H9 (cell line): ENCODE measurements around the gene UNC79. TPM values are rescaled to one million over a fixed set of nuclear protein-coding genes. Genes with fewer than 3 reads are reported as not detected.

Experiments
- DNase-seq: peaks from one replicate; pipeline ENCODE4 v3.0.0-alpha.2; 2017
- H2AFZ ChIP-seq: one replicate; pipeline ENCODE4 v1.6.1; 2013; ENCODE audit warnings: mild to moderate bottlenecking, low read length, control low read depth, moderate library complexity
- H2AK5ac ChIP-seq: 2 replicates; pipeline ENCODE4 v1.6.1; 2013; ENCODE audit warnings: low read length, control low read depth, mixed read lengths; ENCODE audit not compliant: insufficient read length
- H2BK120ac ChIP-seq: one replicate; pipeline ENCODE4 v1.6.1; 2013; ENCODE audit warnings: low read depth, mild to moderate bottlenecking, low read length, control low read depth, inconsistent platforms; ENCODE audit not compliant: poor library complexity, severe bottlenecking
- H2BK12ac ChIP-seq: 2 replicates; pipeline ENCODE4 v1.6.1; 2013; ENCODE audit warnings: low read length, control low read depth, mixed read lengths, low read depth; ENCODE audit not compliant: insufficient read length
- H2BK15ac ChIP-seq: 2 replicates; pipeline ENCODE4 v1.6.1; 2013; ENCODE audit warnings: low read depth, low read length, control low read depth
- H2BK20ac ChIP-seq: one replicate; pipeline ENCODE4 v1.6.1; 2013; ENCODE audit warnings: low read depth, mild to moderate bottlenecking, low read length, control low read depth, inconsistent platforms; ENCODE audit not compliant: poor library complexity, severe bottlenecking
- H2BK5ac ChIP-seq: 2 replicates; pipeline ENCODE4 v1.6.1; 2013; ENCODE audit warnings: low read length, control low read depth, mixed read lengths; ENCODE audit not compliant: insufficient read length
- H3K14ac ChIP-seq: 2 replicates; pipeline ENCODE4 v1.6.1; 2013; ENCODE audit warnings: low read length, control low read depth; ENCODE audit not compliant: insufficient read depth
- H3K18ac ChIP-seq: 2 replicates; pipeline ENCODE4 v1.6.1; 2013; ENCODE audit warnings: low read depth, mild to moderate bottlenecking, mixed read lengths, low read length, control low read depth; ENCODE audit not compliant: insufficient read length
- H3K23ac ChIP-seq: 2 replicates; pipeline ENCODE4 v1.6.1; 2013; ENCODE audit warnings: low read length, control low read depth, mixed read lengths, low read depth; ENCODE audit not compliant: insufficient read length
- H3K23me2 ChIP-seq: 2 replicates; pipeline ENCODE4 v1.6.1; 2013; ENCODE audit warnings: low read depth, mild to moderate bottlenecking, mixed read lengths, low read length, control low read depth; ENCODE audit not compliant: insufficient read length, poor library complexity, severe bottlenecking
- H3K27ac ChIP-seq: 2 replicates; pipeline ENCODE4 v1.5.1; 2013; ENCODE audit warnings: low read length, control low read depth, mixed read lengths, low read depth; ENCODE audit not compliant: insufficient read length
- H3K27me3 ChIP-seq: 2 replicates; pipeline ENCODE4 v1.6.1; 2013; ENCODE audit warnings: low read length, control low read depth, inconsistent platforms; ENCODE audit not compliant: insufficient read depth
- H3K4ac ChIP-seq: 2 replicates; pipeline ENCODE4 v1.6.1; 2013; ENCODE audit warnings: low read depth, mild to moderate bottlenecking, control low read depth, inconsistent platforms, low read length, moderate library complexity
- H3K4me1 ChIP-seq: 2 replicates; pipeline ENCODE4 v1.6.1; 2013; ENCODE audit warnings: low read length, control low read depth, inconsistent platforms; ENCODE audit not compliant: insufficient read depth
- H3K4me2 ChIP-seq: 2 replicates; pipeline ENCODE4 v1.6.1; 2013; ENCODE audit warnings: low read length, control low read depth, mixed read lengths; ENCODE audit not compliant: insufficient read length, insufficient read depth
- H3K56ac ChIP-seq: 2 replicates; pipeline ENCODE4 v1.6.1; 2013; ENCODE audit warnings: low read depth, mild to moderate bottlenecking, mixed read lengths, low read length, control low read depth; ENCODE audit not compliant: insufficient read length
- H3K79me1 ChIP-seq: 2 replicates; pipeline ENCODE4 v1.6.1; 2013; ENCODE audit warnings: low read depth, mild to moderate bottlenecking, moderate library complexity, low read length, control low read depth, inconsistent platforms; ENCODE audit not compliant: insufficient read depth, poor library complexity, severe bottlenecking
- H3K79me2 ChIP-seq: 2 replicates; pipeline ENCODE4 v1.6.1; 2013; ENCODE audit warnings: low read length, control low read depth, inconsistent platforms; ENCODE audit not compliant: insufficient read depth
- H3K9ac ChIP-seq: 2 replicates; pipeline ENCODE4 v1.6.1; 2013; ENCODE audit warnings: low read length, control low read depth, mixed read lengths; ENCODE audit not compliant: insufficient read length; ENCODE audit errors: extremely low read depth
- H3K9me3 ChIP-seq: one replicate; pipeline ENCODE4 v1.6.1; 2013; ENCODE audit warnings: low read depth, low read length, inconsistent platforms; ENCODE audit not compliant: control insufficient read depth
- H3T11ph ChIP-seq: one replicate; pipeline ENCODE4 v1.6.1; 2013; ENCODE audit warnings: mild to moderate bottlenecking, low read length, control low read depth, inconsistent platforms
- H4K20me1 ChIP-seq: one replicate; pipeline ENCODE4 v1.6.1; 2013; ENCODE audit not compliant: control insufficient read depth, insufficient read length, insufficient read depth
- H4K5ac ChIP-seq: 2 replicates; pipeline ENCODE4 v1.6.1; 2013; ENCODE audit warnings: low read depth, mild to moderate bottlenecking, mixed read lengths, low read length, control low read depth; ENCODE audit not compliant: insufficient read length
- H4K8ac ChIP-seq: replicated peaks from 2 replicates; pipeline ENCODE4 v1.6.1; 2013; ENCODE audit warnings: low read length, control low read depth, mixed read lengths, low read depth; ENCODE audit not compliant: insufficient read length
- H4K91ac ChIP-seq: 2 replicates; pipeline ENCODE4 v1.6.1; 2013; ENCODE audit warnings: low read depth, mild to moderate bottlenecking, moderate library complexity, mixed read lengths, low read length, control low read depth; ENCODE audit not compliant: insufficient read length
- H3K27ac Mint-ChIP-seq, 3 experiments: 2 replicates in 2 of 3; 3 replicates in 1 of 3; pipeline ENCODE4 v1.8.0; 2020 to 2021; ENCODE audit warnings: mixed read lengths in 3 of 3, mild to moderate bottlenecking in 1 of 3, moderate library complexity in 1 of 3
- H3K27me3 Mint-ChIP-seq: 2 replicates; pipeline ENCODE4 v1.8.0; 2021; ENCODE audit warnings: low read depth, mild to moderate bottlenecking, moderate library complexity, mixed read lengths
- H3K36me3 Mint-ChIP-seq, 3 experiments: 2 replicates in 2 of 3; 3 replicates in 1 of 3; pipeline ENCODE4 v1.8.0; 2020 to 2021; ENCODE audit warnings: low read depth in 3 of 3, mixed read lengths in 3 of 3; ENCODE audit not compliant: insufficient read depth in 1 of 3
- H3K4me1 Mint-ChIP-seq, 2 experiments: 2 replicates each; pipeline ENCODE4 v1.8.0; 2020; ENCODE audit warnings: mixed read lengths in 2 of 2
- H3K4me3 Mint-ChIP-seq, 2 experiments: 2 replicates in 1 of 2; 3 replicates in 1 of 2; pipeline ENCODE4 v1.8.0; 2020 to 2021; ENCODE audit warnings: mild to moderate bottlenecking in 2 of 2, mixed read lengths in 2 of 2, moderate library complexity in 1 of 2
- H3K9me3 Mint-ChIP-seq, 2 experiments: 2 replicates in 1 of 2; 3 replicates in 1 of 2; pipeline ENCODE4 v1.8.0; 2020; ENCODE audit warnings: mild to moderate bottlenecking in 2 of 2, mixed read lengths in 2 of 2, moderate library complexity in 1 of 2
- CTCF ChIP-seq: fragments of 200-600 bp; sonication (generic); conservative IDR thresholded peaks from 3 replicates; pipeline ENCODE4 v1.8.0; 2021; ENCODE audit warnings: antibody characterized with exemption, mild to moderate bottlenecking
- WGBS: extraction: QIAGEN DNeasy Blood & Tissue Kit; methylation state at CpG from one replicate; pipeline ENCODE4 v1.1.7; 2013; ENCODE audit warnings: missing lambda C conversion rate, low lambda C conversion rate, mixed read lengths; ENCODE audit not compliant: insufficient read length; ENCODE audit errors: extremely low coverage; 5-methylcytosine and 5-hydroxymethylcytosine counted together
- total RNA-seq: library from RNA; stranded (reverse); gene quantifications from 2 replicates; pipeline ENCODE4 v1.2.1, GENCODE V29; 2021

The UNC79 gene
- total RNA-seq, 1 experiment from 2014 or later: 3.0 TPM

- H4K91ac ChIP-seq: no peak overlapping the region
- no peak overlapping the region for H2BK12ac ChIP-seq
- H3T11ph ChIP-seq: no peak overlapping the region
- H2AFZ ChIP-seq: no peak overlapping the region
- no peak overlapping the region for H3K56ac ChIP-seq
- no peaks in the 10 kb centered on the region for H3K27me3 ChIP-seq
- WGBS: no CpG with 5 or more reads among the region's 9 CpGs
- no peak overlapping the region for H3K23ac ChIP-seq
- no peak overlapping the region for H3K4me2 ChIP-seq
- Mint-ChIP-seq H3K4me3 (no peak overlapping the region), H3K4me1 (peaks cover 2 to 7% of the 10 kb centered on the region in 2 experiments; a peak in 3 of 4 replicates), H3K9me3 (peaks cover 0 to 3% of the 10 kb centered on the region in 2 experiments; a peak in 2 of 5 replicates), H3K27ac (0 out of 7 replicates have a peak overlapping the region, but pooled peaks of 1 of the 3 experiments have one; percentile 52), H3K27me3 (peaks cover 1% of the 10 kb centered on the region; the same call in 1 of the 2 replicates), H3K36me3 (no peaks in the 10 kb centered on the region; a peak in 2 of 7 replicates)
- no peak overlapping the region for H4K8ac ChIP-seq
- H2BK120ac ChIP-seq: no peak overlapping the region
- H2AK5ac ChIP-seq: no peak overlapping the region
- no peak overlapping the region for H2BK15ac ChIP-seq
- no peaks in the 10 kb centered on the region for H3K79me1 ChIP-seq
- H3K27ac ChIP-seq: no peak overlapping the region
- DNase-seq: no peak
- no peaks in the 10 kb centered on the region for H3K79me2 ChIP-seq
- no peak overlapping the region for H2BK20ac ChIP-seq
- no peaks in the 10 kb centered on the region for H4K20me1 ChIP-seq
- H3K14ac ChIP-seq: no peak overlapping the region
- no peak overlapping the region for H3K4ac ChIP-seq
- no peaks in the 10 kb centered on the region for H3K4me1 ChIP-seq
- no peak for TF ChIP-seq CTCF
- H3K9me3 ChIP-seq: no peaks in the 10 kb centered on the region
- no peaks in the 10 kb centered on the region for H3K23me2 ChIP-seq
- H3K18ac ChIP-seq: no peak overlapping the region
- H2BK5ac ChIP-seq: no peak overlapping the region
- no peak overlapping the region for H4K5ac ChIP-seq
- no peak overlapping the region for H3K9ac ChIP-seq
Observed at GRCh38 chr14:93725993-93726392, 295.3 kb downstream of the UNC79 start.
